H54 (cell line): ENCODE measurements around the gene PIGU.
"Not testable (repeated sequence)": the region's sequence is repeated elsewhere in the genome, so short reads cannot be mapped to it uniquely, and the experiment has no call there.

Source experiments
- DNase-seq: peaks from one replicate; pipeline ENCODE4 v3.0.0; 2011; ENCODE audit warnings: low spot score, mixed read lengths; ENCODE audit not compliant: insufficient read length
- FAIRE-seq: peaks from 3 replicates; lab custom pipeline; 2011; peaks lifted over from hg19 to GRCh38; lab: Jason Lieb, UNC
- POLR2A ChIP-seq: IDR thresholded peaks from 2 replicates; pipeline ENCODE4 v1.6.1; 2011; ENCODE audit warnings: low read depth, mild to moderate bottlenecking, low read length

The PIGU gene

GRCh38 chr20:34517114-34517505 is 159.8 kb downstream of the PIGU start:
- FAIRE-seq, result no peak
- TF ChIP-seq POLR2A, result no peak
- no peak for DNase-seq

GRCh38 chr20:34516247-34517113 is 160.4 kb downstream of the PIGU start, which contains the start of gene DYNLRB1:
Gene DYNLRB1 (plus strand): TSS chr20:34516422. CDS start chr20:34516459, 37 bp downstream.
- peak; percentile 77 for DNase-seq
- peak; percentile 82 for TF ChIP-seq POLR2A
- no peak for FAIRE-seq

- DNase-seq (no peak), FAIRE-seq (no peak)
- TF ChIP-seq POLR2A, result no peak
Measured at GRCh38 chr20:34515484-34516246, 161.2 kb downstream of the PIGU start.

- DNase-seq (no peak), FAIRE-seq (no peak)
- TF ChIP-seq POLR2A, result no peak
Measured at GRCh38 chr20:34514897-34515483, 161.9 kb downstream of the PIGU start.

DNA sequence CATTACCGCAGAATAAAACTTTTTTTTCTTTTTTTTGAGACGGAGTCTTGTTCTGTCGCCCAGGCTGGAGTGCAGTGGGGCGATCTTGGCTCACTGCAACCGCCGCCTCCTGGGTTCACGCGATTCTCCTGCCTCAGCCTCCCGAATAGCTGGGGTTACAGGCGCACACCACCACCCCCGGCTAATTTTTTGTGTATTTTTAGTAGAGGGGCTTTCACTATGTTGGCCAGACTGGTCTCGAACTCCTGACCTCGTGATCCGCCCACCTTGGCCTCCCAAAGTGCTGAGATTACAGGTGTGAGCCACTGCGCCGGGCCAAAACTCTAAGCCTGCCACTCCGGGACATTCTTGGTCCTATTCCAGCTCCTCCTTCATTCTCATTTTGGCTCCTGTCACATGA is 162.9 kb downstream of the PIGU start:
- FAIRE-seq, result not testable (repeated sequence)

GRCh38 chr20:34512955-34513419 is 163.9 kb downstream of the PIGU start:
- FAIRE-seq (no peak), DNase-seq (no peak)

More for the DNA sequence above, 162.9 kb downstream of the PIGU start:
- not testable (repeated sequence) for DNase-seq

GRCh38 chr20:34512266-34512954 is 164.5 kb downstream of the PIGU start:
- DNase-seq, result no peak
- no peak for FAIRE-seq
- no peak for TF ChIP-seq POLR2A

More at GRCh38 chr20:34512955-34513419, 163.9 kb downstream of the PIGU start:
- no peak for TF ChIP-seq POLR2A

DNA sequence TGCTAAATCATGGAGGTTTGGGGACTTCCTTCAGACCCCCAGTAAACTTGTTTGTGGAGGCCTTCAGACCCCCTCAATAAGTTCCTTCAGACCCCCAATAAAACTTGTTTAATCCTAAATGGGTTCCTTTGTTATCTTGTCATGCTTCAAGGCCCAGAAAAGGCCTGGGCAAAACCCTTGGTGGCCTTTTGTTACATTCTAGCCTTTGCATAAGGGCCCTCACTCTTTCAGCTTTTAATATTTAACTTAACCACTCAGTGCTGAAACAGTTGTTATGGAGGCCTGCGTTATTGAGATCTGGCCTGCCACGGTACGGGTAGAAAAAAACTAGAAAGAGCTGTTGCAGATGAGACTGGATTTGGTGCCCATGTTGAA is 165.0 kb downstream of the PIGU start:
- FAIRE-seq (no peak), DNase-seq (no peak)
- TF ChIP-seq POLR2A, result no peak

DNA sequence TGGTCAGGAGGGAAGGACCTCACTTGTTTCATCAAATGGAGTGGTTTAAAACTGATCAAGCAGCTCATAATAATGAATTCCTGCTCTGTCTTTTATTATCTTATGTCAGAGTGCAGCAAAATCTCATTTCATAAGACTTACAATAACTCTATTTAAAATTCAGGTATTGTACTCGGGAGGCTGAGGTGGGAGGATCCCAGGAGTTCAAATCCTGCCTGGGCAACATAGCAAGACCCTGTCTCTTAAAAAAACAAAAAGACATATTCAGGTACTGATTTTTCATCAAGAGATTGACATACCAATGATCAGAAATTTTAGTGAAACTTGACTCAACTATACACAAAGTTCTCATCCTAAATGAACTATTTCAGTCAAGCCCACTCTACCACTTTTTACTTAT is 166.3 kb downstream of the PIGU start:
- no peak for DNase-seq
- FAIRE-seq, result no peak
- no peak for TF ChIP-seq POLR2A
